ENCODE data around the gene XKR7. TPM values are rescaled to one million over a fixed set of nuclear protein-coding genes. Genes with fewer than 3 reads are reported as not detected.

The XKR7 gene
- total RNA-seq, 4 donors from 2014 or later: not detected

DNA sequence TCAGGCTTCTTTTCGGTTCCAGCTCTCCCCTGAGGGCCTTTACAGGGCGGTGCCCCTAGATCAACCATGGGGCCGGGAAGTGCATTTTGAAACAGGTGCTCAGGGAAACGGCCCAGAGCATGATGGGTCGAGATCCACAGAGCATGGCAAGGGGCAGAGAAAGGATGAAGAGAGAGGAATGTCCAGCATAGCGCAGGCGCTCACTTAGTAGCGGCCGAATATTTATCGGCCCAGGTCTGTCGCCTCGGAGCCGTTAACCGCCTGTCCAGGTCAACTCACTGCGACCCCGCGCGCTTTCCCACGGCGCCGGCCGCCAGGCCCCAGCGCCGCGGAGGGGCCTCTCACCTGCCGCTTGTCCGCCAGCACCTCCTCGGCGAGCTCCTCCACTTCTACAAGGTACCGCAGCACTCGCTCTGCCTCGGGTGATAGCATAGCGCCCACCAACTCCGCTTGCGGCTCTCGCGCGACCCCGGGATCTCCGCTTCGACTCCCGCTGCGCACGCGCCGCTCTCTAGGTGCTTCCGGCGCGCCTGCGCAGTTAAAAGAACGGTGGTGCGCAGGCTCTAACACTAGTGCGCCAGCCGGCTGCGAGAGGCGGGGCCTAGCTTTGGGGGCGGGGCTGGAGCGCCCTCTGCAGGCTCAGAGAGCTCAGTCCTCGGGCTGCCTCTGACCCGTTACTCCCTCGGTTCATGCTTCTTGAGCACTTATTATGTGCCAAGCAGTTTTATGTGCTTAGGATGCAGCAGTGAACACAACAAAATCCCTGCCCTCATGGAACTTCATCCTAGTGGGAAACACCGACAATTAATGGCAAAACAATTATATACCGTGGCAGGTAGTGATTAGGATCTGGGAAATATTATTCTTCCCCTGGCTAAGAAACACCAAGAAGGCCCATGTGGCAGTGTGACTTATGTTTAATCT lies 16.2 kb upstream of the XKR7 start, which contains the start of gene PDRG1:
Gene PDRG1, minus strand, starts transcription at position 517 of the 924 bp plus-strand sequence. Its CDS starts 85 bp downstream, at position 432.
- TF ChIP-seq POLR2AphosphoS5 (IDR thresholded peaks at IDR 0.05) (peak in 1 of 3 donors; percentile 4), EP300 (IDR thresholded peaks at IDR 0.05) (no peak), POLR2A (IDR thresholded peaks at IDR 0.05) (peak in 1 of 2 donors; percentile 27)
- TF ChIP-seq, protein P1, sequence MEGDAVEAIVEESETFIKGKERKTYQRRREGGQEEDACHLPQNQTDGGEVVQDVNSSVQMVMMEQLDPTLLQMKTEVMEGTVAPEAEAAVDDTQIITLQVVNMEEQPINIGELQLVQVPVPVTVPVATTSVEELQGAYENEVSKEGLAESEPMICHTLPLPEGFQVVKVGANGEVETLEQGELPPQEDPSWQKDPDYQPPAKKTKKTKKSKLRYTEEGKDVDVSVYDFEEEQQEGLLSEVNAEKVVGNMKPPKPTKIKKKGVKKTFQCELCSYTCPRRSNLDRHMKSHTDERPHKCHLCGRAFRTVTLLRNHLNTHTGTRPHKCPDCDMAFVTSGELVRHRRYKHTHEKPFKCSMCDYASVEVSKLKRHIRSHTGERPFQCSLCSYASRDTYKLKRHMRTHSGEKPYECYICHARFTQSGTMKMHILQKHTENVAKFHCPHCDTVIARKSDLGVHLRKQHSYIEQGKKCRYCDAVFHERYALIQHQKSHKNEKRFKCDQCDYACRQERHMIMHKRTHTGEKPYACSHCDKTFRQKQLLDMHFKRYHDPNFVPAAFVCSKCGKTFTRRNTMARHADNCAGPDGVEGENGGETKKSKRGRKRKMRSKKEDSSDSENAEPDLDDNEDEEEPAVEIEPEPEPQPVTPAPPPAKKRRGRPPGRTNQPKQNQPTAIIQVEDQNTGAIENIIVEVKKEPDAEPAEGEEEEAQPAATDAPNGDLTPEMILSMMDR (IDR thresholded peaks at IDR 0.05): peak; percentile 56 to 97
- DNase-seq (ENCODE audit: low spot score in 2 of 2): peak; percentile 95 to 96
- peak within 1 kb of the TSS; percentile 89 for H3K4me3 ChIP-seq
- under 1% methylated on average over 37 of the region's 63 CpGs for WGBS
- peaks cover 17% of the 10 kb centered on the region for H3K4me1 ChIP-seq
- H3K27me3 ChIP-seq: peaks cover 19% of the 10 kb centered on the region
- peaks cover 24% of the 10 kb centered on the region for H3K36me3 ChIP-seq
- peak within 1 kb of the TSS; percentile 35 for H3K27ac ChIP-seq
- H3K9me3 ChIP-seq: no peaks in the 10 kb centered on the region

DNA sequence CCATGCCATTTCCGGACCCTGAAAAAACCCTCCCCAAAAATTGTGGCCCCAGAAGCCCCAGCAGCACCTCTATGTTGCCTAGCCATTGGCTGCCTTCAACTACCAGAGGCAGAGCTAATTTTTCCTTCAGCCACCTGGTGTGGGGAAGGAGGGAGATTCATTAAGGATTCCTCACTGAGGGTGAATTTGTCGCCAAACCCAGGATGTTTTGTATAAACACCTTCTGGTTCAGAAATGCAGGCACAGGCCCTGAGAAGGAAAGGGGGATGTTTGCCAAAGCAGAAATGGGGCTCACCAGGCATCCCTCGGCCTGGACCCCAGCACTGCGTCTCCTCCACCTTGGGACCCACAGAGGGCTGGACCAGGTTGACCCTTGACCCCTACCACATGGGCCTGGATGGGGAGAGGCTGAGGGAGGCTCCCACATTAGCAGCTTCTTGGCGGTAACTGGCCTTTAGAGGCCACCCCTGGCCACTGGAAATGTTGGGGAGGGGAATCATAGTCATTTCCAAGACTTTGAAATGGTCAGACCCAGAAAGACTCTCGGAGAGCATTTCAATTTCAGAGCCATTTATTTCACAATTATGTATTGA lies 14.3 kb upstream of the XKR7 start:
- DNase-seq (ENCODE audit: low spot score in 2 of 2): no peak
- no peak overlapping the region for H3K4me3 ChIP-seq
- 72% methylated on average over 6 of the region's 6 CpGs for WGBS
- H3K27me3 ChIP-seq: peaks cover 23% of the 10 kb centered on the region
- H3K4me1 ChIP-seq: peaks cover 17% of the 10 kb centered on the region
- H3K27ac ChIP-seq: no peak overlapping the region
- peaks cover 6% of the 10 kb centered on the region for H3K36me3 ChIP-seq
- no peaks in the 10 kb centered on the region for H3K9me3 ChIP-seq
- TF ChIP-seq POLR2AphosphoS5 (IDR thresholded peaks at IDR 0.05) (no peak), POLR2A (IDR thresholded peaks at IDR 0.05) (no peak), EP300 (IDR thresholded peaks at IDR 0.05) (no peak)
- TF ChIP-seq, protein P1 (IDR thresholded peaks at IDR 0.05): no peak

DNA sequence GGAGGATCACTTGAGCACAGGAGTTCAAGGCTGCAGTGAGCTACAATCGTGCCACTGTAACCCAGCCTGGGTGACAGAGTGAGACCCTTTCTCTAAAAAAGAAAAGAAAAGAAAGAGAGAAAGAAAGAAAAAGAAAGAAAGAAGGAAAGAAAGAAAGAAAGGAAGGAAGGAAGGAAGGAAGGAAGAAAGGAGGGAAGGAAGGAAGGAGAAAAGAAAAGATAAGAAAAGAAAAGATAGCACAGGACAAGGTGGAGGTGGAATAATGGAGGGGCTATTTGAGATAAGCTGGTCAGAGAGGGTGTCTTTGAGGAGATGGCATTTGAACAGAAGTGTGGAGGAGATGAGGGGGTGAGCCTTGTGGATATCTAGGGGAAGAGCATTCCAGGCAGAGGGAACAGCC lies 13.5 kb upstream of the XKR7 start:
- no peak overlapping the region for H3K4me3 ChIP-seq
- no peaks in the 10 kb centered on the region for H3K36me3 ChIP-seq
- H3K9me3 ChIP-seq: no peaks in the 10 kb centered on the region
- H3K4me1 ChIP-seq: peaks cover 17% of the 10 kb centered on the region
- H3K27ac ChIP-seq: no peak overlapping the region
- TF ChIP-seq POLR2AphosphoS5 (IDR thresholded peaks at IDR 0.05): no peak
- TF ChIP-seq, protein P1 (IDR thresholded peaks at IDR 0.05): no peak
- TF ChIP-seq EP300 (IDR thresholded peaks at IDR 0.05): no peak
- TF ChIP-seq POLR2A (IDR thresholded peaks at IDR 0.05): no peak
- WGBS: 43% methylated on average over 1 of the region's 1 CpG
- no peak for DNase-seq (ENCODE audit: low spot score in 2 of 2)
- peaks cover 26% of the 10 kb centered on the region for H3K27me3 ChIP-seq

DNA sequence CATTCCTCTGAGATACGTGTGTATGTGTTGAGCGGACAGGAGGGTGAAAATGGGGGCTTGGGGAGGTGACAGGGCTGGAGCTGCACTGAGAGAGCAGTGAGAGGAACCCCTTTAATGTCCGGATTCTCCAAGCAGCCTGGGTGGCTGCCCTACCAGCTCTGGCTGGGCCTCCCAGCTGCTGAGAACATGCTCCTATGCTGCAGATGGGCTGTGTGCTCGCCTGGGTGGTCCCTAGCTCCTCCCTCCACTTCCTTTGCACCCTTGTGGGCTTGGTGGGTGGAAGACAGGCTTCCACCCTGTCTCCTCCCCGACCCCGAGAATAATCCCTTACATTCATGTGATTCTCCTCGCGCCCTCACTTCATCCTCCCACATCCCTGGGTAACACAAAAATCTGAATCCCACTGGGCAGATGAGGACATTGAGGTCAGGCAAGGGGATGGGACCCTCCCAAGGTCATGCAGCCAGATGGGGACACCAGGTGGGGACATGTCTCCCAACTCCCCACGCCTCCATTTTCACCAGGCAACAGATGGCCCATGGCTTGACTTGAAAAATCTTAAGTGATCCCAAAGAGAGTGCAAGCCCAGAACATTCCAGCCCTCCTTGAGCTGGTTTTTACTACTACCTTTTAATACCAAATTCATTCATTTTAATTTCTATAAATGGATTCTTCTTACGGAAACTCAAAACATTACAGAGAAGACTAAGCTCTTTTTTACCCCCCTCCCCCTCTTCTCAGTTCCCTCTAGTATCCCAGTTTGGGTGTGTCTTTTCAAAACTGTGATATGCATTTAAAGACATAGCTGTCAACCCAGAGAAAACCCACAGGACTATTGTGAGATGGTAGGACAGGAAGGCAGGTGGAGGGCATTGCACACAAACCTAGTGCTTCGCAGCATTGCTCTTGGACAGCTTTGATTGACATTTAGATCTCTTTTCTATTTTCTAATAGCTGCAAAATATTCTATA lies 11.1 kb upstream of the XKR7 start:
- Histone ChIP-seq H3K27me3 (peaks cover 35% of the 10 kb centered on the region), H3K27ac (no peak overlapping the region), H3K9me3 (no peaks in the 10 kb centered on the region), H3K4me3 (no peak overlapping the region), H3K36me3 (no peaks in the 10 kb centered on the region), H3K4me1 (no peaks in the 10 kb centered on the region)
- DNase-seq (ENCODE audit: low spot score in 2 of 2): no peak
- WGBS: 43% methylated on average over 11 of the region's 11 CpGs
- TF ChIP-seq, protein P1 (IDR thresholded peaks at IDR 0.05): no peak
- TF ChIP-seq EP300 (IDR thresholded peaks at IDR 0.05) (no peak), POLR2A (IDR thresholded peaks at IDR 0.05) (no peak), POLR2AphosphoS5 (IDR thresholded peaks at IDR 0.05) (no peak)
